ENCODE results near the gene ARHGAP44. TPM values are rescaled to one million over a fixed set of nuclear protein-coding genes. Genes with fewer than 3 reads are reported as not detected.

Gene ARHGAP44
- total and polyA plus RNA-seq, 2 experiments from 2014 or later, result 5.8 to 16.4 TPM

DNA sequence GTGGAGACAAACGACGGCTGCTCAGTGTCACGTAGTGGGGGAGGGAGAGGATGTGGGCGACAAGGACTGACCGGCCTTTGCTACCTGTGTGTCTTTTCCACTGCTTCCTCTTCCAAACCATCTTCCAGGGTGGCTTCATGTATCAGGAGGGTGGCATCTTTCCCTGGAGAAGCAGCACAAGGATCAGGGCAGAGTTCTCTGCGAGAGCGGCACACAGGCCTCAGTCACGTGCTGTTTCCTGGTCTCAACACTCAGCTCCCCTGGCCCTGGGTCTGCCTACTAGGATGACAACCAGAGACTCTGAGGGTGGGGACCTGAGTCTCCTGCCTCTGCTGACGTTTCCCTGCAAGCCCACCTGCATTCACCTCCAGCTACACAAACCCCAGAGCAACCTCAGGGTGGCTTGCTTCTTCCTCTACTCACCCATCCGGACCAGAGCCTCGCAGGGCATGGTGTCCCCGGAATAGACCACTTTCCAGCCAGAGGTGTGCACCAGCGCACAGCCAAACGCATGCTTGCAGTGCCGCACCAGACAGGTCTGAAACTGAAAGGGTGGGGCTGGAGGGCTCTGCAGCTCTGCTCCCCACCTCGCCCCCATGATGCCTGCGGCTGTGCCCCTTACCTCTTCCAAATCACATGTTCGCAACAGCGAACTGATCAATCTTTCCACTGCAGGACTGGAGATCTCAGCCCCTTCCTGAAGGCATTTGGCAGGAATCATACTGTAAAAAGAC, 205.2 kb downstream of the ARHGAP44 start (continued):
- TF ChIP-seq, protein P1, sequence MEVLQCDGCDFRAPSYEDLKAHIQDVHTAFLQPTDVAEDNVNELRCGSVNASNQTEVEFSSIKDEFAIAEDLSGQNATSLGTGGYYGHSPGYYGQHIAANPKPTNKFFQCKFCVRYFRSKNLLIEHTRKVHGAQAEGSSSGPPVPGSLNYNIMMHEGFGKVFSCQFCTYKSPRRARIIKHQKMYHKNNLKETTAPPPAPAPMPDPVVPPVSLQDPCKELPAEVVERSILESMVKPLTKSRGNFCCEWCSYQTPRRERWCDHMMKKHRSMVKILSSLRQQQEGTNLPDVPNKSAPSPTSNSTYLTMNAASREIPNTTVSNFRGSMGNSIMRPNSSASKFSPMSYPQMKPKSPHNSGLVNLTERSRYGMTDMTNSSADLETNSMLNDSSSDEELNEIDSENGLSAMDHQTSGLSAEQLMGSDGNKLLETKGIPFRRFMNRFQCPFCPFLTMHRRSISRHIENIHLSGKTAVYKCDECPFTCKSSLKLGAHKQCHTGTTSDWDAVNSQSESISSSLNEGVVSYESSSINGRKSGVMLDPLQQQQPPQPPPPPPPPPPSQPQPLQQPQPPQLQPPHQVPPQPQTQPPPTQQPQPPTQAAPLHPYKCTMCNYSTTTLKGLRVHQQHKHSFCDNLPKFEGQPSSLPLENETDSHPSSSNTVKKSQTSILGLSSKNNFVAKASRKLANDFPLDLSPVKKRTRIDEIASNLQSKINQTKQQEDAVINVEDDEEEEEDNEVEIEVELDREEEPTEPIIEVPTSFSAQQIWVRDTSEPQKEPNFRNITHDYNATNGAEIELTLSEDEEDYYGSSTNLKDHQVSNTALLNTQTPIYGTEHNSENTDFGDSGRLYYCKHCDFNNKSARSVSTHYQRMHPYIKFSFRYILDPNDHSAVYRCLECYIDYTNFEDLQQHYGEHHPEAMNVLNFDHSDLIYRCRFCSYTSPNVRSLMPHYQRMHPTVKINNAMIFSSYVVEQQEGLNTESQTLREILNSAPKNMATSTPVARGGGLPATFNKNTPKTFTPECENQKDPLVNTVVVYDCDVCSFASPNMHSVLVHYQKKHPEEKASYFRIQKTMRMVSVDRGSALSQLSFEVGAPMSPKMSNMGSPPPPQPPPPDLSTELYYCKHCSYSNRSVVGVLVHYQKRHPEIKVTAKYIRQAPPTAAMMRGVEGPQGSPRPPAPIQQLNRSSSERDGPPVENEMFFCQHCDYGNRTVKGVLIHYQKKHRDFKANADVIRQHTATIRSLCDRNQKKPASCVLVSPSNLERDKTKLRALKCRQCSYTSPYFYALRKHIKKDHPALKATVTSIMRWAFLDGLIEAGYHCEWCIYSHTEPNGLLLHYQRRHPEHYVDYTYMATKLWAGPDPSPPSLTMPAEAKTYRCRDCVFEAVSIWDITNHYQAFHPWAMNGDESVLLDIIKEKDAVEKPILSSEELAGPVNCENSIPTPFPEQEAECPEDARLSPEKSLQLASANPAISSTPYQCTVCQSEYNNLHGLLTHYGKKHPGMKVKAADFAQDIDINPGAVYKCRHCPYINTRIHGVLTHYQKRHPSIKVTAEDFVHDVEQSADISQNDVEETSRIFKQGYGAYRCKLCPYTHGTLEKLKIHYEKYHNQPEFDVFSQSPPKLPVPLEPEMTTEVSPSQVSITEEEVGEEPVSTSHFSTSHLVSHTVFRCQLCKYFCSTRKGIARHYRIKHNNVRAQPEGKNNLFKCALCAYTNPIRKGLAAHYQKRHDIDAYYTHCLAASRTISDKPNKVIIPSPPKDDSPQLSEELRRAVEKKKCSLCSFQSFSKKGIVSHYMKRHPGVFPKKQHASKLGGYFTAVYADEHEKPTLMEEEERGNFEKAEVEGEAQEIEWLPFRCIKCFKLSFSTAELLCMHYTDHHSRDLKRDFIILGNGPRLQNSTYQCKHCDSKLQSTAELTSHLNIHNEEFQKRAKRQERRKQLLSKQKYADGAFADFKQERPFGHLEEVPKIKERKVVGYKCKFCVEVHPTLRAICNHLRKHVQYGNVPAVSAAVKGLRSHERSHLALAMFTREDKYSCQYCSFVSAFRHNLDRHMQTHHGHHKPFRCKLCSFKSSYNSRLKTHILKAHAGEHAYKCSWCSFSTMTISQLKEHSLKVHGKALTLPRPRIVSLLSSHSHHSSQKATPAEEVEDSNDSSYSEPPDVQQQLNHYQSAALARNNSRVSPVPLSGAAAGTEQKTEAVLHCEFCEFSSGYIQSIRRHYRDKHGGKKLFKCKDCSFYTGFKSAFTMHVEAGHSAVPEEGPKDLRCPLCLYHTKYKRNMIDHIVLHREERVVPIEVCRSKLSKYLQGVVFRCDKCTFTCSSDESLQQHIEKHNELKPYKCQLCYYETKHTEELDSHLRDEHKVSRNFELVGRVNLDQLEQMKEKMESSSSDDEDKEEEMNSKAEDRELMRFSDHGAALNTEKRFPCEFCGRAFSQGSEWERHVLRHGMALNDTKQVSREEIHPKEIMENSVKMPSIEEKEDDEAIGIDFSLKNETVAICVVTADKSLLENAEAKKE (CRISPR knock-in tag; IDR thresholded peaks at IDR 0.05), result no peak
- TF ChIP-seq NANOG (IDR thresholded peaks at IDR 0.05; ENCODE audit: borderline replicate concordance), result no peak

DNA sequence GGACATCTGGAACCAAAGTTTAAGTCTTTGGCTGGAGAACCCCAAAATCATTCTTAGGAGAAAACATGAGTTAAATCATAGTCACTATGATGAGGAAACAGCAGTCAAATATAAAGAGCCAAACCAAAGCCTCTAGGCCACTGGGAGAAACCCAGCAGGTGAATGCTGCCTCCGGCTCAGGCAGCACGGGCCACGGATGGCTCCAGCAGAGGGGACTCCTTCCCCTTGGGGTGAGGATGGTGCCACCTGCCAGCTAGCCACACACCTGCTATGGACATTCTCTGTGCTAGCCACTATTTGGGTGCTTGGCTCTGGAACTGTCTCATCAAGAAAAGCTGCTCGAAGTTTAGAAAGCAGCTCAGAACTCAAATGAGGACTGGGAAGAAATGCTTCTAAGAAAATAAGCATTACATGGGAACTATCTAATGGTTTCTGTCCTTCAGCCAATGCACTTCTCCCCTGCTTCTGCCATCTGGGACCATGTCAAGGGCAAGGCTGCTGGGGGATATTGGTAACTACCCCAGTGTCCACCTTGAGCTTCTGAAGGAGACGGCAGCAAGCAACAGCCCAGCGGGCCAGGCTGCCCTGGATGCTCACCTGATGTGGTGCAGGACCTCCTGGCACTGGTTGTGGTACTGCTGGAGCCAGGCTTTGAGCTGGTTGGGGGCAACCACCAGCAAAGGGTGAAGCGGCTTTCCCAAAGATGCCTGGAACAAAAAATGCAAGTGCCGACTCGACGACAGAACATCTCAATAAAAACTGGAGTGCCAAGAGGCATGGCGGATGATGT, 206.0 kb downstream of the ARHGAP44 start:
- TF ChIP-seq NANOG (IDR thresholded peaks at IDR 0.05; ENCODE audit: borderline replicate concordance) (no peak), JUNB (IDR thresholded peaks at IDR 0.05; ENCODE audit: unreplicated experiment) (no peak), EZH2phosphoT487 (IDR thresholded peaks at IDR 0.05; ENCODE audit: unreplicated experiment) (no peak), EZH2 (IDR thresholded peaks at IDR 0.05; ENCODE audit: low read depth, unreplicated experiment) (no peak), ZNF114 (CRISPR knock-in tag; IDR thresholded peaks at IDR 0.05) (no peak), CREB1 (CRISPR knock-in tag; IDR thresholded peaks at IDR 0.05; ENCODE audit: low read depth) (no peak), STAT1 (IDR thresholded peaks at IDR 0.05; ENCODE audit: unreplicated experiment) (no peak)
- TF ChIP-seq, protein P2, sequence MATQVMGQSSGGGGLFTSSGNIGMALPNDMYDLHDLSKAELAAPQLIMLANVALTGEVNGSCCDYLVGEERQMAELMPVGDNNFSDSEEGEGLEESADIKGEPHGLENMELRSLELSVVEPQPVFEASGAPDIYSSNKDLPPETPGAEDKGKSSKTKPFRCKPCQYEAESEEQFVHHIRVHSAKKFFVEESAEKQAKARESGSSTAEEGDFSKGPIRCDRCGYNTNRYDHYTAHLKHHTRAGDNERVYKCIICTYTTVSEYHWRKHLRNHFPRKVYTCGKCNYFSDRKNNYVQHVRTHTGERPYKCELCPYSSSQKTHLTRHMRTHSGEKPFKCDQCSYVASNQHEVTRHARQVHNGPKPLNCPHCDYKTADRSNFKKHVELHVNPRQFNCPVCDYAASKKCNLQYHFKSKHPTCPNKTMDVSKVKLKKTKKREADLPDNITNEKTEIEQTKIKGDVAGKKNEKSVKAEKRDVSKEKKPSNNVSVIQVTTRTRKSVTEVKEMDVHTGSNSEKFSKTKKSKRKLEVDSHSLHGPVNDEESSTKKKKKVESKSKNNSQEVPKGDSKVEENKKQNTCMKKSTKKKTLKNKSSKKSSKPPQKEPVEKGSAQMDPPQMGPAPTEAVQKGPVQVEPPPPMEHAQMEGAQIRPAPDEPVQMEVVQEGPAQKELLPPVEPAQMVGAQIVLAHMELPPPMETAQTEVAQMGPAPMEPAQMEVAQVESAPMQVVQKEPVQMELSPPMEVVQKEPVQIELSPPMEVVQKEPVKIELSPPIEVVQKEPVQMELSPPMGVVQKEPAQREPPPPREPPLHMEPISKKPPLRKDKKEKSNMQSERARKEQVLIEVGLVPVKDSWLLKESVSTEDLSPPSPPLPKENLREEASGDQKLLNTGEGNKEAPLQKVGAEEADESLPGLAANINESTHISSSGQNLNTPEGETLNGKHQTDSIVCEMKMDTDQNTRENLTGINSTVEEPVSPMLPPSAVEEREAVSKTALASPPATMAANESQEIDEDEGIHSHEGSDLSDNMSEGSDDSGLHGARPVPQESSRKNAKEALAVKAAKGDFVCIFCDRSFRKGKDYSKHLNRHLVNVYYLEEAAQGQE (IDR thresholded peaks at IDR 0.05; ENCODE audit: unreplicated experiment), result no peak
- TF ChIP-seq, protein P3, sequence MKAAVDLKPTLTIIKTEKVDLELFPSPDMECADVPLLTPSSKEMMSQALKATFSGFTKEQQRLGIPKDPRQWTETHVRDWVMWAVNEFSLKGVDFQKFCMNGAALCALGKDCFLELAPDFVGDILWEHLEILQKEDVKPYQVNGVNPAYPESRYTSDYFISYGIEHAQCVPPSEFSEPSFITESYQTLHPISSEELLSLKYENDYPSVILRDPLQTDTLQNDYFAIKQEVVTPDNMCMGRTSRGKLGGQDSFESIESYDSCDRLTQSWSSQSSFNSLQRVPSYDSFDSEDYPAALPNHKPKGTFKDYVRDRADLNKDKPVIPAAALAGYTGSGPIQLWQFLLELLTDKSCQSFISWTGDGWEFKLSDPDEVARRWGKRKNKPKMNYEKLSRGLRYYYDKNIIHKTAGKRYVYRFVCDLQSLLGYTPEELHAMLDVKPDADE (IDR thresholded peaks at IDR 0.05), result no peak
- 0 out of 2 replicates have a peak, but pooled peaks cover 3% of the 10 kb centered on the region for H3F3A ChIP-seq (replicated peaks; ENCODE audit: low read depth)
- no peaks in the 10 kb centered on the region for H3K4me1 ChIP-seq (ENCODE audit: insufficient read depth)
- peaks cover 81% of the 10 kb centered on the region for H3K36me3 ChIP-seq (ENCODE audit: insufficient read depth)
- Mint-ChIP-seq H3K9me3 (no peaks in the 10 kb centered on the region; the same call in 2 of the 3 replicates), H3K27ac (no peak overlapping the region), H3K4me1 (no peaks in the 10 kb centered on the region), H3K36me3 (ENCODE audit: low read depth) (peaks cover 98% of the 10 kb centered on the region), H3K27me3 (ENCODE audit: insufficient read depth, low read depth, poor library complexity) (peaks cover 5% of the 10 kb centered on the region), H3K4me3 (no peak overlapping the region)
- no peak for ATAC-seq
- no peak overlapping the region for H3K4me3 ChIP-seq
- H3K27me3 ChIP-seq (ENCODE audit: insufficient read depth), result no peaks in the 10 kb centered on the region
- no peak overlapping the region for H2AFZ ChIP-seq
- H3K79me2 ChIP-seq (replicated peaks; ENCODE audit: insufficient read depth), result no peaks in the 10 kb centered on the region
- peaks cover 20% of the 10 kb centered on the region for H4K20me1 ChIP-seq (replicated peaks; ENCODE audit: insufficient read depth)
- H3K9me2 ChIP-seq (ENCODE audit: insufficient read depth), result no peaks in the 10 kb centered on the region
- H3K4me2 ChIP-seq, result no peak overlapping the region
- no peak overlapping the region for H3K27ac ChIP-seq (ENCODE audit: low read depth)
- no peak for DNase-seq (ENCODE audit: low spot score)

Measured in GM23338 (cell line).